ENCODE measurements around the gene PLXNA3. TPM values are rescaled to one million over a fixed set of nuclear protein-coding genes. Genes with fewer than 3 reads are reported as not detected.

The PLXNA3 gene
- total and polyA plus RNA-seq, 3 donors from 2014 or later = 24.7 to 63.5 (median 37.3) TPM

DNA sequence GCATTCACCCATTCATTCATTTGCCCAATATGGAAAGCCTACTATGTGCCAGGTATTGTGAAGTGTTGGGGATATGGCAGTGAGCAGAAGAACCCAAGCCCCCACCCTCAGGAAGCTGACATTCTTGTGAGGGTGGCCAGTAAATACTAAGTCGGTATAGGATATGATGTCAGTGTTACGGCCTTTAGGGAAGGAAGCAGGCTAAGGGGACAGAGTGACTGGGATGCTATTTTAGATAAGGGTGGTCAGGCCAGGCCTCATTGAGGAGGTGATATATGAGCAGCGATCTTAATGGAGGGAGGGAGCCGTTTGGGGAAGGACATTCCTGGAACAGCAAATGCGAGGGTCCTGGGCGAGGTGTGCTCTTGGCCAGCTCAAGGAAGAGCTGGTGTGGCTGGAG is 27.6 kb upstream of the PLXNA3 start:
- TF ChIP-seq, protein P1, sequence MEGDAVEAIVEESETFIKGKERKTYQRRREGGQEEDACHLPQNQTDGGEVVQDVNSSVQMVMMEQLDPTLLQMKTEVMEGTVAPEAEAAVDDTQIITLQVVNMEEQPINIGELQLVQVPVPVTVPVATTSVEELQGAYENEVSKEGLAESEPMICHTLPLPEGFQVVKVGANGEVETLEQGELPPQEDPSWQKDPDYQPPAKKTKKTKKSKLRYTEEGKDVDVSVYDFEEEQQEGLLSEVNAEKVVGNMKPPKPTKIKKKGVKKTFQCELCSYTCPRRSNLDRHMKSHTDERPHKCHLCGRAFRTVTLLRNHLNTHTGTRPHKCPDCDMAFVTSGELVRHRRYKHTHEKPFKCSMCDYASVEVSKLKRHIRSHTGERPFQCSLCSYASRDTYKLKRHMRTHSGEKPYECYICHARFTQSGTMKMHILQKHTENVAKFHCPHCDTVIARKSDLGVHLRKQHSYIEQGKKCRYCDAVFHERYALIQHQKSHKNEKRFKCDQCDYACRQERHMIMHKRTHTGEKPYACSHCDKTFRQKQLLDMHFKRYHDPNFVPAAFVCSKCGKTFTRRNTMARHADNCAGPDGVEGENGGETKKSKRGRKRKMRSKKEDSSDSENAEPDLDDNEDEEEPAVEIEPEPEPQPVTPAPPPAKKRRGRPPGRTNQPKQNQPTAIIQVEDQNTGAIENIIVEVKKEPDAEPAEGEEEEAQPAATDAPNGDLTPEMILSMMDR (IDR thresholded peaks at IDR 0.05) = no peak
- TF ChIP-seq POLR2A (IDR thresholded peaks at IDR 0.05) = no peak
- no peaks in the 10 kb centered on the region for H3K36me3 ChIP-seq (ENCODE audit: low read depth, missing control alignments)
- no peaks in the 10 kb centered on the region for H3K4me1 ChIP-seq
- no peaks in the 10 kb centered on the region for H3K9me3 ChIP-seq
- no peak overlapping the region for H3K4me3 ChIP-seq
- WGBS, 2 donors = 76 to 78% methylated on average over 5 to 6 of the region's 6 CpGs
- intact Hi-C loops (cut with DNase I; ENCODE audit: low total_unique reads) = no loop called here
- no peak overlapping the region for H3K27ac ChIP-seq
- no peaks in the 10 kb centered on the region for H3K27me3 ChIP-seq
- DNase-seq = no peak

DNA sequence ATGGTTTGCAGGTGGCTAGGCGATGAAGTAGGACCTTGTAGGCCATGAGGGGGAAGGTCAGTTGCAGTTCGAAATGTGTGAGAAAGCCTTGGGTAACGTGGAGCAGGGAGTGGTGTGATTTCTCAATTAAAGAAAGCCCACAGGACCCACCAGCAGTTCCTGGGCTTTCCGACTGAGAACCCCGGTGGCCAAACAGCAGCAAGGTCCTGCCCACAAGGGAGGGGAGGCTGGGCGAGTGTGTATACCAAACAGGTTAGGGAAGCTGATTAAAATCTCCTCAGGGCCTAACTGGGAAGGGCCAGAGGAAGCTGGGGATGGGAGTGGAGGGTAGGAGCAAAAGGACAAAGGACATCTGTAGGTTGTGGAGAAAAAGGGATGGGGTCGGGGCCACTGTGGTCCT is 27.2 kb upstream of the PLXNA3 start:
- no peak for TF ChIP-seq POLR2A (IDR thresholded peaks at IDR 0.05)
- TF ChIP-seq, protein P1 (IDR thresholded peaks at IDR 0.05) = no peak
- no peak for DNase-seq
- H3K36me3 ChIP-seq (ENCODE audit: low read depth, missing control alignments) = no peaks in the 10 kb centered on the region
- intact Hi-C loops (cut with DNase I; ENCODE audit: low total_unique reads) = no loop called here
- no peaks in the 10 kb centered on the region for H3K4me1 ChIP-seq
- no peak overlapping the region for H3K4me3 ChIP-seq
- WGBS, 2 donors = 85 to 87% methylated on average over 7 of the region's 7 CpGs
- H3K27me3 ChIP-seq = no peaks in the 10 kb centered on the region
- H3K27ac ChIP-seq = no peak overlapping the region
- no peaks in the 10 kb centered on the region for H3K9me3 ChIP-seq

DNA sequence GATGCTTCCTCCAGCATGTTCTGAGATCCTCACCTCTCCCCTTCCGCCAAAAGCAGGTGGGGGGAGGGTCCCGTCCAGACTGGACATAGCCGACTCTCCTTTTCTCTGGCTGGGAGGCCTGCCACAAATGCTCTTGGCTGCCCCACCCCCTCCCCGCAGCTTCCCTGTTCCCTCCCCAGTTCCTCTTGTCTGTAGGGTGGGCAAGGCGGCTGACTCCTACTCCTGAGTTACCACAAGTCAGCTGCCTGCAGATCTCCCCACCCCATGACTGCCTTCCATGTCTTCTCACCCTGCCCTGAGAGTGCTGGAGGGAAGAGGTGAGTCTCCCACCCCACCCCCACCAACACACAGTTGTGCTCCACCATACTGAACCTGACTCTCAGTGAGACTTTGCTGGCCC is 26.7 kb upstream of the PLXNA3 start:
- Histone ChIP-seq H3K4me3 (no peak overlapping the region), H3K4me1 (no peaks in the 10 kb centered on the region), H3K9me3 (no peaks in the 10 kb centered on the region), H3K27me3 (no peaks in the 10 kb centered on the region), H3K36me3 (ENCODE audit: low read depth, missing control alignments) (no peaks in the 10 kb centered on the region), H3K27ac (no peak overlapping the region)
- no peak for DNase-seq
- TF ChIP-seq, protein P1 (IDR thresholded peaks at IDR 0.05) = no peak
- TF ChIP-seq POLR2A (IDR thresholded peaks at IDR 0.05) = no peak
- intact Hi-C loops (cut with DNase I; ENCODE audit: low total_unique reads) = no loop called here
- 62 to 80% methylated on average over 5 of the region's 5 CpGs for WGBS, 2 donors

DNA sequence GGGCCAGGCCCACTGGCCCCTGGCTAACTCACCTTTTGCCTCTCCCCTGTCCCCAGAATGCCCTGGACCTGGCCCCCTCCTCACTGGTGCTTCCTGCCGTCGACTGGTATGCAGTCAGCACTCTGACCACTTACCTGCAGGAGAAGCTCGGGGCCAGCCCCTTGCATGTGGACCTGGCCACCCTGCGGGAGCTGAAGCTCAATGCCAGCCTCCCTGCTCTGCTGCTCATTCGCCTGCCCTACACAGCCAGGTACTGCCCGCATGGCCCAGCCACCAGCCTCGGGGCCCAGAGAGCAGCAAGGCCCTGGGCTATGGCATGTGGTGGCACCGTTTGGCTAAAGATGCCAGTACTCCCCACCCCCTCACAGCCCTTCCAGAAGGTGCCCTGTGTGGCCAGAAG is 25.9 kb upstream of the PLXNA3 start:
- Histone ChIP-seq H3K9me3 (no peaks in the 10 kb centered on the region), H3K27me3 (no peaks in the 10 kb centered on the region), H3K27ac (no peak overlapping the region), H3K4me1 (no peaks in the 10 kb centered on the region), H3K36me3 (ENCODE audit: low read depth, missing control alignments) (no peaks in the 10 kb centered on the region), H3K4me3 (no peak overlapping the region)
- no peak for DNase-seq
- WGBS, 2 donors = 98% methylated on average over 8 of the region's 8 CpGs; no CpG with 5 or more reads in 1 of the 2 donors
- TF ChIP-seq POLR2A (IDR thresholded peaks at IDR 0.05) = no peak
- TF ChIP-seq, protein P1 (IDR thresholded peaks at IDR 0.05) = no peak
- intact Hi-C loops (cut with DNase I; ENCODE audit: low total_unique reads) = no loop called here

DNA sequence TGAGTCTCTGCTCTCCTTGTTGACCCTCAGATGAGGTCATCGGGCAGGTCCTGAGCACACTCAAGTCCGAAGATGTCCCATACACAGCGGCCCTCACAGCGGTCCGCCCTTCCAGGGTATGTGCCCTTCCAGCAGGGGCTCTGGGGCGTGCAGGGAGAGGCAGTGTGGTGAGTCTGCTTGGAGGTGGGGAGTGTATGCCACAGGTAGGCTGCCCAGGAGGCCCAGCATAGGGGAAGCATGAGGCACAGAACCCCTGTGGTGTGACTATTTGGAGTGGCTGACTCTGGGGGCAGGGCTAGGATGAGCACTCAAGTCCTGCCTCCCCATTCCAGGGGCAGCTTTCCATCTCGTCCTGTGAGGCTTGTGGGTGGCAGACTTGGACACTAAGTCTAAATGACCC is 24.5 kb upstream of the PLXNA3 start:
- Histone ChIP-seq H3K27ac (no peak overlapping the region), H3K4me1 (no peaks in the 10 kb centered on the region), H3K4me3 (no peak overlapping the region), H3K27me3 (no peaks in the 10 kb centered on the region), H3K36me3 (ENCODE audit: low read depth, missing control alignments) (no peaks in the 10 kb centered on the region), H3K9me3 (no peaks in the 10 kb centered on the region)
- no peak for DNase-seq
- intact Hi-C loops (cut with DNase I; ENCODE audit: low total_unique reads) = no loop called here
- no peak for TF ChIP-seq POLR2A (IDR thresholded peaks at IDR 0.05)
- TF ChIP-seq, protein P1 (IDR thresholded peaks at IDR 0.05) = no peak
- 91% methylated on average over 7 of the region's 7 CpGs; no CpG with 5 or more reads in 1 of the 2 donors for WGBS, 2 donors
